Neural crest cell (in vitro differentiated cells): ENCODE data around the gene LAMB4. TPM values are rescaled to one million over a fixed set of nuclear protein-coding genes. Genes with fewer than 3 reads are reported as not detected.
A peak's percentile ranks its signal among the peaks of the same experiment; 100 is the strongest.

Experiments used
- DNase-seq: peaks from one replicate; pipeline ENCODE4 v3.0.0; 2021; ENCODE audit warnings: low read depth, mixed read lengths, low spot score
- H3K27ac Mint-ChIP-seq: one replicate; pipeline ENCODE4 v1.8.0; 2021; ENCODE audit warnings: mild to moderate bottlenecking, mixed read lengths; ENCODE audit not compliant: unreplicated experiment
- H3K27me3 Mint-ChIP-seq: 2 replicates; pipeline ENCODE4 v1.8.0; 2021; ENCODE audit warnings: low read depth, mild to moderate bottlenecking, mixed read lengths
- H3K36me3 Mint-ChIP-seq: 2 replicates; pipeline ENCODE4 v1.8.0; 2021; ENCODE audit warnings: low read depth, mild to moderate bottlenecking, mixed read lengths
- H3K4me1 Mint-ChIP-seq: 2 replicates; pipeline ENCODE4 v1.8.0; 2021; ENCODE audit warnings: mixed read lengths
- H3K4me3 Mint-ChIP-seq: one replicate; pipeline ENCODE4 v1.8.0; 2021; ENCODE audit warnings: mild to moderate bottlenecking, mixed read lengths
- H3K9me3 Mint-ChIP-seq: 2 replicates; pipeline ENCODE4 v1.8.0; 2021; ENCODE audit warnings: mixed read lengths
- total RNA-seq: library from RNA; stranded (reverse); gene quantifications from 2 replicates; pipeline ENCODE4 v1.2.1, GENCODE V29; 2021
- TF ChIP-seq, protein P1 (sequence below): fragments of 200-600 bp; sonication (generic); conservative IDR thresholded peaks from 2 replicates; pipeline ENCODE4 v1.5.0; 2021; ENCODE audit warnings: antibody characterized with exemption, mild to moderate bottlenecking

The LAMB4 gene
- total RNA-seq, 1 donor from 2014 or later, result 0.16 TPM

DNA sequence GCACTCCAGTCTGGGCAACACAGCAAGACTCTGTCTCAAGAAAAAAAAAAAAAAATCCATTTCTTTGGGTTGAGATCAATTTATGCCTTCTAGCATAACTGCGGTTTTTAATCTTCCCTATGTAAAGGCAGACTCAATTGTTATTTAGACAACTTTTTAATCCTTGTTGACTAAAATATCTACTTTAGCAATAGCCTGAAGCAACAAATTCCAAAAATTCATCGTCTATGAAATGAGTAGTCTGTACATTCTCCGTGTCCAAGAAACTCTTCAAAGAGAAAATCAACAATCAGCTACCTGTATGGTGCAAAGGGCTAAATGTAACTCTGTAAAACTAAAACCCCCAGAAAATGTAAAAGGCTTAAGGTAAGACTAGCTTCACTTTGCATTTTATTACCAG, 150.0 kb downstream of the LAMB4 start:
- no peak overlapping the region for H3K27ac Mint-ChIP-seq
- H3K27me3 Mint-ChIP-seq, result no peaks in the 10 kb centered on the region
- DNase-seq, result no peak
- peaks cover 15% of the 10 kb centered on the region for H3K36me3 Mint-ChIP-seq
- peaks cover 21% of the 10 kb centered on the region for H3K4me1 Mint-ChIP-seq
- no peaks in the 10 kb centered on the region for H3K9me3 Mint-ChIP-seq
- no peak overlapping the region for H3K4me3 Mint-ChIP-seq
- TF ChIP-seq, protein P1, sequence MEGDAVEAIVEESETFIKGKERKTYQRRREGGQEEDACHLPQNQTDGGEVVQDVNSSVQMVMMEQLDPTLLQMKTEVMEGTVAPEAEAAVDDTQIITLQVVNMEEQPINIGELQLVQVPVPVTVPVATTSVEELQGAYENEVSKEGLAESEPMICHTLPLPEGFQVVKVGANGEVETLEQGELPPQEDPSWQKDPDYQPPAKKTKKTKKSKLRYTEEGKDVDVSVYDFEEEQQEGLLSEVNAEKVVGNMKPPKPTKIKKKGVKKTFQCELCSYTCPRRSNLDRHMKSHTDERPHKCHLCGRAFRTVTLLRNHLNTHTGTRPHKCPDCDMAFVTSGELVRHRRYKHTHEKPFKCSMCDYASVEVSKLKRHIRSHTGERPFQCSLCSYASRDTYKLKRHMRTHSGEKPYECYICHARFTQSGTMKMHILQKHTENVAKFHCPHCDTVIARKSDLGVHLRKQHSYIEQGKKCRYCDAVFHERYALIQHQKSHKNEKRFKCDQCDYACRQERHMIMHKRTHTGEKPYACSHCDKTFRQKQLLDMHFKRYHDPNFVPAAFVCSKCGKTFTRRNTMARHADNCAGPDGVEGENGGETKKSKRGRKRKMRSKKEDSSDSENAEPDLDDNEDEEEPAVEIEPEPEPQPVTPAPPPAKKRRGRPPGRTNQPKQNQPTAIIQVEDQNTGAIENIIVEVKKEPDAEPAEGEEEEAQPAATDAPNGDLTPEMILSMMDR, result no peak

DNA sequence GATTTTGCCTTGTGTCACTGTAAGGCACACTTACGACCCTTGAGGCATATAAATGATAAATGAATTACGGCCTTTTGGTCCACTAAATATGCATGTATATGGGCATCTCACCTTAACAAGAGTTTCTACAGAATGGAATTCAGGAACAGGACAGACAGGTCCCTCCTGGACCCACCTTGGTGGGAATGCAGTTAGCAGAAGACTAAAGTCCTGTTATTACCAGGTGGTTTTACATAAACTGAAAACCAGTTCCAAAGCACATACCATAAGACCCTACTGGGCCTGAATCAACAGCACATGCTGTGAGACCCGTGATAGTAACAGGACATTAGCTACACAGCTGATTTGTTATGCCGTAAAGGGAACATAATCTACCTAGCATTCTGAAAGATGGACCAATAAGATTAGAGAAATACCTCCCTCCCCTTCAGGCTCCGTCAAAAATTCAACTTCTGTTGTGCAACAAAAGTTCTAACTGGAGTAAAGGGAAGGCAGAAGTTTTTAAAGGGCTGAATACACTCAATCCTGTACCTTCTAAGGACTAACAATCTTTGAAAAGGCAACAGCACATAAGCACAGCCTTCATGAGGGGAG, 151.2 kb downstream of the LAMB4 start:
- Mint-ChIP-seq H3K4me3 (no peak overlapping the region), H3K36me3 (peaks cover 18% of the 10 kb centered on the region), H3K4me1 (peaks cover 28% of the 10 kb centered on the region), H3K27me3 (no peaks in the 10 kb centered on the region), H3K27ac (no peak overlapping the region), H3K9me3 (no peaks in the 10 kb centered on the region)
- TF ChIP-seq, protein P1, result no peak
- no peak for DNase-seq

DNA sequence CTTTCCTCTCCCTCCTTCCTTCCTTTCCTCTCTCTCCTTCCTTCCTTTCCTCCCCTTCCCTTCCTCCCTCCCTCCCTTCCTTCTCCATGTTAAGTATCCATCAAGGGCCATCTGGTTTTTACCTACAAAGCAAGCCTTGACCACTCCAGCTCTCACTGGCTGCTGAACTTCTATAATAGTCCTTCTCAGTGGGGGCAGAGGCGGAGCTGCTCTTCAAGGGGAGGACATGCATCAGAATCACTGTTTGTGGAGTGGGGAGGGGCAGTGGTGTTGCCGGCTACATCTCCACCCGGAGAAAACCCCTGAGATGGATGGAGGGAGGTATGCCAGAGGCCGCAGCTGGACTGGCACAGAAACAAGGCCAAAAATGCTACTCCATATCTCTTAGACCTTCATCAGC, 153.1 kb downstream of the LAMB4 start:
- Mint-ChIP-seq H3K36me3 (peaks cover 17% of the 10 kb centered on the region), H3K4me3 (no peak overlapping the region), H3K4me1 (peaks cover 17% of the 10 kb centered on the region), H3K9me3 (no peaks in the 10 kb centered on the region), H3K27me3 (no peaks in the 10 kb centered on the region), H3K27ac (no peak overlapping the region)
- no peak for DNase-seq
- TF ChIP-seq, protein P1, result no peak

DNA sequence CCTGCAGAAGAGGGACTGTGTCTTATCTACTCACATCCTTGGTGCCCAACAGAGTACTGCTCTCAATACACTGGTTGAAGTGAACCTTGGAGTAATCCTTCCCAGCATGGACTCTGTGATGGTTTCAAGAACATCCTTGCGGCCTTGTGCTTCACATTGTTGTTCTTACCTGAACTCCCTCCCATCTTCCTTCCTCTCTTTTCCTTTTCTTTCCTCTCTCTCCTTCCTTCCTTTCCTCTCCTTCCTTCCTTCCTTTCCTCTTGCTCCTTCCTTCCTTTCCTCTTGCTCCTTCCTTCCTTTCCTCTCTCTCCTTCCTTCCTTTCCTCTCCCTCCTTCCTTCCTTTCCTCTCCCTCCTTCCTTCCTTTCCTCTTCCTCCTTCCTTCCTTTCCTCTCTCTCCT, 153.5 kb downstream of the LAMB4 start:
- no peaks in the 10 kb centered on the region for H3K27me3 Mint-ChIP-seq
- H3K27ac Mint-ChIP-seq, result no peak overlapping the region
- DNase-seq, result no peak
- peaks cover 19% of the 10 kb centered on the region for H3K36me3 Mint-ChIP-seq
- H3K4me1 Mint-ChIP-seq, result peaks cover 19% of the 10 kb centered on the region
- no peak overlapping the region for H3K4me3 Mint-ChIP-seq
- TF ChIP-seq, protein P1, result no peak
- H3K9me3 Mint-ChIP-seq, result no peaks in the 10 kb centered on the region

DNA sequence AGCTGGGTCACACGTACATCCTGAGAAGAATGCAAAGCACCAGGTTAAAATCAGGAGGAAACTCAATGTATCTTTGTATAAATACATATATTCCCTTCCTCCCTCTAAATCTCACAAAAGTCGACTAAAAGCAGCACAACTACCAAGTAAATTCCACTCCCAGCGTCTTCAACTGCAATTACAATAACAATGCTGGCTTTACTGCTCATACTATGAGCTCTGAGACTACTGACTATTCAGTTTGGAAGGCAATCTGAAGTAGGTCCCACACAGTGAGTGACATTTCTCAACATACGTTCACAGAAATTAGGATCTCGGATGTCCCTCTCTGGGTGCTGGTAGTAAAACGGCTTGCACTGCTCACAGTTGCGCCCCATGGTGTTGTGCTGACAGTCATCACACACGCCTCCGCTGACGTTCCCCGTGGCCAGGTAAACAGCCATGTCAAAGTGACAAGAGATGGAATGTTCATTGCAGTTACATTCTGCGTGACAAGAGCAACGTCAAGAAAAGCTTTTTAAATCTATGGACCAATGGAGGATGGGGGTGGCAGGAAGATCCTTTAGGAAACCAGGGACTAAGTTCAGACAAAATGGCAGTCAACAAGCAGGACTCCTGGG, 154.7 kb downstream of the LAMB4 start:
- DNase-seq, result no peak
- H3K27me3 Mint-ChIP-seq, result no peaks in the 10 kb centered on the region
- TF ChIP-seq, protein P1, result no peak
- H3K27ac Mint-ChIP-seq, result peak overlapping the region; percentile 2
- peaks cover 21% of the 10 kb centered on the region for H3K36me3 Mint-ChIP-seq
- H3K4me3 Mint-ChIP-seq, result no peak overlapping the region
- no peaks in the 10 kb centered on the region for H3K9me3 Mint-ChIP-seq
- peaks cover 22% of the 10 kb centered on the region for H3K4me1 Mint-ChIP-seq
